T-helper 1 cell treated with Interleukin-12 subunit alpha and Interleukin-12 subunit beta and Interleukin-4 antibody, amounts not matched to agents 30 ng/mL and 1 ng/mL, for 36 hours (primary cell): ENCODE measurements around the gene THBS1. TPM values are rescaled to one million over a fixed set of nuclear protein-coding genes. Genes with fewer than 3 reads are reported as not detected.

Experiments
- intact Hi-C: fragments of 100-400 bp; cut with micrococcal nuclease; formaldehyde crosslinking; loops from one replicate; pipeline ENCODE4 v1.15.1; 2024
- total RNA-seq: library from RNA; stranded (reverse); gene quantifications from 2 replicates; pipeline ENCODE4 v1.2.3, GENCODE V29; 2022

Gene THBS1
- total RNA-seq, 1 donor from 2014 or later: 3.1 TPM

DNA sequence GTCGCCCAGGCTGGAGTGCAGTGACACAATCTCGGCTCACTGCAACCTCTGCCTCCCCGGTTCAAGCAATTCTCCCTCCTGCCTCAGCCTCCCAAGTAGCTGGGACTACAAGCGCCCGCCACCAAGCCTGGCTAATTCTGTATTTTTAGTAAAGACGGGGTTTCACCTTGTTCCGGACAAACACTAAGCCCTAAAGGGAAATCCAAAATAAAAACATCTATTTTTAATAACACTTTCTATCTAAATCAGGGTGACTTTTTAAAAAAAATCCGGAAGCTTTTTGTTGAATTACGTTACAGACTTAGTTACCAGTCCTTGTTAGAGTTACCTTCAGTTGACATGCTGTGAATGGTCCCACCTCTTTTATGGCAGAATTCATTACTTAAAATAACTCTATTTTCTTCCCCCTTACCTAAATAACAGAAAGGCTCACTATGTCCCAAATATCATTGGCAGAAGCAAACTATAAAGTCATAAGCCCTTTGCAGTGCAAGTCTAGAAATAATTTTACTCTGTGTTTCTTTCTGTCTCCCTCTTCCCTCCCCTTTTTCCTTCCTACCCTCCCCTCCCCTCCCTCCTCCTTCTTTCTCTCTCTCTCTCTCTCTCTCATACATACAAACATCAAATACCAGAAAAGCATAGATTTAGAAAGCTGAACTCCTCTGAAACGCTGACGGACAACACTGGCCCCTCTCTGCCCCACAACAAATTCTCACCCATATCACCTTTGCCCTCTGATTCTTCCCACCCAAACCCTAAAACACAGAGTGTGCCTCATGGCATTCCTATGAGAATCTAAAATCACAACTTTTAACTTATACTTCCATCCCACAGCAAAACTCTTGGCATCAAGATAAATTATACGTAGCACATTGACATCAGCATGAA, 18.3 kb downstream of the THBS1 start:
- intact Hi-C loops: no loop called here

DNA sequence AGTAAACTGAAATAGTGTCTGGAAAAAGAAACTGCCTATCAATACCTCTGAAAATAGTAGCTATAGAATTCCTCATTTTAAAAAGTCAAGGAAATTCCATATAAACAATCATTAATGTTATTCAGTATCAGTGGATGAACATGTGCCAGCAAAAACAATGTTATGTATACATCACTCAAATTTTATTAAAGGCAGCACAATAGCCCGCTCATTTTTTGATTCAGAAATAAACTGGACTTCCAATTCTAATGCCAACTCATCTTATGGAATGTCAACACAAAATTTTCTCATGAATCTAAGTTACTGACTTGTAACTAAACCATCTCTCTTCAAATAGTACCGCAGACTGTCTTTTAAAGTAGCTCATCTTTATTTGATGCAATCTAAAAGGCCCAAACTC, 19.0 kb downstream of the THBS1 start:
- intact Hi-C loops: no loop called here

DNA sequence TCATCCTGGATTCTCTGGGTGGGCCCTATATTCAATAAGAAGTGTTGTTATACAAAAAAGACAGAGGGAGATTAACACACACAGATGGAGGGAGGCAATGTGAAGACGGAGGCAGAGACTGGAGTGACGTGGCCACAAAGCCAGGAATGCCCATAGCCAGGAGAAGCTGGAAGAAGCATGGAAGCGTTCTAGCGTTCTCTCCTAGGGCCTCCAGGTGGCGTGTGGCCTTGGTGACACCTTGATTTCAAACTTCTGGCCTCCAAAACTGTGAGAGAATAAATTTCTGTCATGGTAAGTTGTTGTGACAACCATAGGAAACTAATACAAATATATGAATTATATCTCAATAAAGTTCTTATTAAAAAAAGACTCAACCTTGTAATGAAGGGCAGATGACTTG, 21.3 kb downstream of the THBS1 start:
- intact Hi-C loops: no loop called here

DNA sequence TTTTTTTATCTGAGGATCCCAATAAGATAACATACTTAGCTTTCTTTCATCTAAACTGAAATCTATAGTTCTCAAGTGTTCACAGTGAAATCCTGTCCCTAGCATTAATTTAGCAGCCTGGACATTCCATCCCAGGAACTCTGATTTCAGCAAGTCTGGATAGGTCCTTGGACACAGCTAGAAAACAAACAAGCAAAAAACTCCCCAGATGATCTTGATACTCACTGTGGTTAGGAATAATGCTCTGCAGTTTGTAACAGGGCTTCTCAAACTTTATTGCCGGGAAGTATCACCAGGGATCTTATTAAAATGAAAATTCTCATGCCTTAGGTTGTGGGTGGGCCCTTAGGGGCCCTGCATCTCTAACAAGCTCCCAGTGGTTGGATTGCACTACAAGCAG, 24.3 kb downstream of the THBS1 start:
- intact Hi-C loops: no loop called here

DNA sequence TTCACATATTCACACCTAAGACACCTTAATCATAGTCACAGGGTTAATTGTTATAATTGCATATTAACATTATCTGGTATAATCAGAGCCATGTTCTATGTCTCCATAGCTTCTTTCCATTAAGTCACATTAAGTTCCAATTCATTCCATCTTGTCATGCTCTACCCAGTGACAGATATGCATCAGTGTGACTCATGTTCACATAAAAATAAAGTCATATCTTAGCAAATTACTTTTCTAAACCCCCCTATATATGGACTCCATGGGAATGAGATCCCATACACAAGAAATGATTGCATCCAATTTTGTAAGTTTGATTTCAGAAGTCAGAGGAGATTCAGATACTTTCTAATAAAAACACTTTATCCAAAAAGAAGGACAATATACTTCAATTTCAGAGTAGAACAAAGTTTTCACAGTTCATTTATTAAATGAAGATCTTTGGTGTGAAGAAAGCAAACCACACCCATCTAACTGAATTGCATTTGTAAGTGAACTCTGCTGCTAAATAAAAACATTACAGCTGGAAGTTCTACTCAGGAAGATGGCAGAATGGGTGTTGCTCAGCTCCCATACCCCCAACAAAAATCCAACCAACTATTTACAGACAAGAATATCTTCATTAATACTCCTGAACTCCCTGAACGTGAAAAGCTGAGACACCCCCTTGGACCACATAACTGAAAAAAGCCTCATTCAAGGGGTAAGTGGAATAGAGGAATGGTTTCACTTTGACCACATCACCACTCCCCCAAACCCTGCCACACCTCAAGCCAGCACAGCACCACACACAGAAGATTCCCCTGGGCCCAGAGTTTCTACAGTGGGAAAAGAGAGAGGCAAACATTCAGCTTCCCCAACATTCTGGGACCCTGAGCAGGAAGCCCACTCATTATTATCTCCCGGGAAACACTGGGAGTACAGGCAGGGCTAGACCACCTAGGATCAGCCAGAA, 27.6 kb downstream of the THBS1 start:
- intact Hi-C loops: no loop called here

DNA sequence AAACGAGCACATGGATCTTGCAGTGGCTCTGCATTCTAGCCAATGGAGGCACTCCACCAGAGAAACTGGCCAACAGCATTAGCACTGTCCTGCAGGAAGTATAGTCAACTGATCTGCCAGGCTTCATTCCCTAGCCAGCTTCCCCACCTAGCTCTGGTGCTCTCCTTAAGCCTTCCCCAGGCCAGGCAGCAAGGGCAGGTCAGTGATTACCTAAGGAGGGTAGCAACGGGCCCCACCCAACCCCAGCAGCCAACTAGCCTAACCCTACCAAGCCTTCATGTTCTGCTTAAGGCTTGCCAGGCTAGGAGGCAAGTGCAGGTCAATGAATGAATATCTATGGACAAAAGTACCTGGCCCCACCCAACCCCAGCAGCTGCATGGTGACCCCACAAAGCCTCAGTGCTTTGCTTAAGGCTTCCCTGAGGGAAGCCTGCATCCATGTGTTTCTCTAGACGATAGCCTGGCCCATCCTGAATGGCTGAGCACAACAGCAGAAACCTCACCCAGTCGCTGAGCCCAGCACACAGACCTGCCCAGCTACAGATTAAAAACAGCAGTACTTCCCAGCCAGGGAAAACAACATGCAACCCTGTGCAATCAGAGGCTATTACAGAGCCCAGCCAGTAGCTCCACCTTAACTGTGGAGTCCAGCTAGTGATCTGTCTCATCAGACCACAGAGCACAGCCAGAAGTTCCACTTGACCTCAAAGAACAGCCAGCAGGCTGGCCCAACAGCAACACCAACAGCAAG, 28.5 kb downstream of the THBS1 start:
- intact Hi-C loops: no loop called here

DNA sequence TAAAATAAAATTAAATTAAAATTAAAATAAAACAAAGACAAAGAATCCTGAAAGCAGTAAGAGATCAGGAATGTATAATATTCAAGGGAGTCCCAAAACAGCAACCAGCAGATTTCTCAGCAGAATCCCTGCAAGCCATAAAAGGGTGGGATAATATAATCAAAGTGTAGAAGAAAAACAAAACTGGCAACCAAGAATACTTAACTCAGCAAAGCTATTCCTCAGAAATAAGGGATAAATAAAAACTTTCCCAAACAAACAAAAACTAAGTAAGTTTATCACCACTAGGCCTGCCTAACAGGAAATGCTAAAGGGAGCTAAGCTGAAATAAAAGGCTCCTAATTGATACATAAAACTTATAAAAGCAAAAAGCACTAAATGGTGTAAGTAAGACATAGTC, 29.8 kb downstream of the THBS1 start:
- intact Hi-C loops: no loop called here

DNA sequence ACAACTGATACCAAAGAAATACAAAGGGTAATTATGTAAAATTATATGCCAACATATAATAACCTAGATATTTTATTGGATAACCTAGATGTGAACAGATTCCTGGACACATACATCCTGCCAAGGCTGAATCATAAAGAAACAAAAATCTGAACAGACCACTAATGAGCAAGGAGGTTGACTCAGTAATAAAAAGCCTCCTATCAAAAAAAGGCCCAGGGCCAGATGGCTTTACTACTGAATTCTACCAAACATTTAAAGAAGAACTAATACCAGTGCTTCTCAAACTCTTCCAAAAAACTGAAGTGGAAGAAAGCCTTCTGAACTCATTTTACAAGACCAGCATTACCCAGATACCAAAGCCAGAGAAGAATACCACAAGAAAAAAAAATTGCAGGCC, 32.4 kb downstream of the THBS1 start:
- intact Hi-C loops: no loop called here

DNA sequence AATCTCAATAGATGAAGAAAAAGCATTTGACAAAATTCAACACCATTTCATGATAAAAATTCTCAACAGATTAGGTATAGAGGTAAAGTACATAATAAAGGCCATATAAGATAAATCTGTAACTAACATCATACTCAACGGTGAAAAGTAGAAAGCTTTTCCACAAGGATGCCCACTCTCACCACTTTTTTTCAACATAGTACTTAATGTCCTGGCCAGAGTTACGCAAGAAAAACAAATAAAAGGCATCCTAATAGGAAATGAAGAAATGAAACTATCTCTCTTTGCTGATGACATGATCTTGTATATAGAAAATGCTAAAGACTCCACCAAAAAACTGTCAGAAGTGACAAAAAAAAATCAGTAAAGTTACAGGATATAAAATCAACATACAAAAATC, 33.0 kb downstream of the THBS1 start:
- intact Hi-C loops: no loop called here

DNA sequence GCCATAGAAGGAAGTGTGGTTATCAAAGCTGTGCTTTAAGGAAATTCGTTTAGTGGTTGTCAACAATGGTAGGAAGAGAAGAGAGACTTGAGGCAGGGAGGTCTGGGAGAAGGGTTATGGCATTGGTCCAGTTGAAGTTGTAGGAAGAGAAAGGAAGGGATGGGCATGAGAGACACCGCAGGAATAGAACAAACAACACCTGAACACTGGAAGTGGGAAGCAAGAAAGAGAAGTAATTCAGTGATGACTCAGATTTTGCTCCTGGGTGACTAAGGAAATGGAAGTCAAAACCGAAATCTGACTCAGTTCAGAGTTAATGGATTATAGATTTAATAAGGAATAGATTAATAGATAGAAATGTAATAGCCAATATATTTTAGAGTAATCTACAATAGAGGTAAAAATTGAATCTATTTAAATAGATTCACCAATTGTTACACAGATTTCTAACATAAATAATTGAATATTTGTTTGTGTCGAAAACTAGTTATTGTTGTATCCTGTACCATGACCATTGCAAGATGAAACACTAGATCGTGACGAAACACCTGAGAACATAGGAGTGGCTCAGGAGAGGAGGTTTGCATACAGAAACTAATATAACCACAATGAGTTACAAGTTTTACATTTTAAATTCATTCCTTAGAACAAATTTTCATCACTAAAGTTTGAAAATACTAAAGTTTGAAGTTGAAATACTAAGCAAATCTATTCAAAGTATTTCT, 36.0 kb downstream of the THBS1 start:
- intact Hi-C loops: no loop called here

DNA sequence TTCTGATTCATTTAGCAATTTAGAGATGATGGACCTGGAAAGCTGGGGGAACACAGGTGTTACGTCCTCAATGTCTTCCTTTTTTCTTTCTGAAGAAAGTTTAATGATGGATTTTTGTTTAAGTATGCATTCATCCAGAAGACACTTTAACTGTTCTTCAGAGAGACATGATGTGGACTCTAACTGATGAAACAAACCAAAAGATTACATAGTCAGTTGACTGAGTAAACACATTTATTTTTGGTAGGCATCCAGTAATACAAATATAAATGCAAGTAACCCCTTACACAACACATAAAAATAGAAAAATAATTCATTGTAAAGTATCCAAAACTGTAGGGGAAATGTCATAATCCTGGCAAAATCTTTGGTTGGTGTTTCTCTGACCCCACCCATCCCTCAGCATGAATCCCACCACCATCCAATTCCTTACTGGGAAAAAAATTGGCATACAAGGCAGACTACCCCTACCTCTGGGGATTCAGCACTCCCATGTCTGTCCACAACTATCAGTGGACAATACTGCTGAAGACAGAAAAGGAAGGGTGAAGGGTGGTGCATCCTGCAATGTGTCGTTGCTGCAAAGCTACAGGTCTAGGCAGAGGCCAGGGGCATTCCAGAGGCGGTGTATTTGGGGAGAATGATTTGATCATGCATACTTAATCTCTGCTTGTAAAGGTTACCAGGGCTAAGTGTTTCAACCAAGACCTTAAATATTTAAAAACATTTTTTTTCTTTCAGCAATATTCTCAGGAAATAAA, 37.4 kb downstream of the THBS1 start:
- intact Hi-C loops: no loop called here

DNA sequence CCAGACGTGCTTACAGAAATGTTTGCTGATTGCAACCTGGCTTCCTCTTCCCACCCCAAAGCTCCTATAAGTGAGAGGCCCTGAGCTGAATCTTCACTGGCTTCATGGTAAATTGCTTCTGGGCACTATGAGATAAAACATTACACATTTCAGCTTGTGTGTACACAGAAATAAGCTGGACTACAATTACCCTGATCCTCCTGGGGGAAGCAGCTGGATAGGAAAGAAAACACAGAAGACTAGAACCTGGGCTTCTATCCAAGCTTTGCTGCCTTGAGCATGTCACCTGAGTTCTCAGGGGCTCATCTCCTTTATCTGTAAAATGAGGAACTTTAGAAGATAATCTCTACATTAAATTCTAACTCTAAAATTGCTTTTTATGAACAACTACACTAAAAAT, 40.3 kb downstream of the THBS1 start:
- intact Hi-C loops: loop anchor here (5.0 to 10.0 kb wide), 3 partner anchors 424 to 934 kb away; partner anchors contain the start of gene BMF

DNA sequence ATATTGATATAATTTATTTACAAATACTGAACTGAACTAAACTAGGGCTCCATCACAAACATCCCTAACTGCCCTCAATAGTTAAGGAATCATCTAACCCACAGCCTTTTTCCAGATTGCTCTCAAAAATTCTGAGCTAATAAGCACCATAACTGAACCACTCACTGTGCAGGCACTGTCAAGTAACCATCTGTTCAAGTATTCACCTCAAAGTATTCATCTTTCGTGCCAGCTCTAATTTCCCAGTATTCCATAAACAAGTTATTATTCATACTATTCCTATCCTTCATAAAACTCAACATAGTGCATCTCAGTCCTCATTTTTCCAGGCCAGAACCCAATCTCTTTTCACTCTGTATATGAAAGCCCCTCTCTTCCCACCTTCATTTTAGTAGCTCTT, 41.1 kb downstream of the THBS1 start:
- intact Hi-C loops: loop anchor here (5.0 to 10.0 kb wide), 3 partner anchors 423 to 935 kb away; partner anchors contain the start of gene BMF

DNA sequence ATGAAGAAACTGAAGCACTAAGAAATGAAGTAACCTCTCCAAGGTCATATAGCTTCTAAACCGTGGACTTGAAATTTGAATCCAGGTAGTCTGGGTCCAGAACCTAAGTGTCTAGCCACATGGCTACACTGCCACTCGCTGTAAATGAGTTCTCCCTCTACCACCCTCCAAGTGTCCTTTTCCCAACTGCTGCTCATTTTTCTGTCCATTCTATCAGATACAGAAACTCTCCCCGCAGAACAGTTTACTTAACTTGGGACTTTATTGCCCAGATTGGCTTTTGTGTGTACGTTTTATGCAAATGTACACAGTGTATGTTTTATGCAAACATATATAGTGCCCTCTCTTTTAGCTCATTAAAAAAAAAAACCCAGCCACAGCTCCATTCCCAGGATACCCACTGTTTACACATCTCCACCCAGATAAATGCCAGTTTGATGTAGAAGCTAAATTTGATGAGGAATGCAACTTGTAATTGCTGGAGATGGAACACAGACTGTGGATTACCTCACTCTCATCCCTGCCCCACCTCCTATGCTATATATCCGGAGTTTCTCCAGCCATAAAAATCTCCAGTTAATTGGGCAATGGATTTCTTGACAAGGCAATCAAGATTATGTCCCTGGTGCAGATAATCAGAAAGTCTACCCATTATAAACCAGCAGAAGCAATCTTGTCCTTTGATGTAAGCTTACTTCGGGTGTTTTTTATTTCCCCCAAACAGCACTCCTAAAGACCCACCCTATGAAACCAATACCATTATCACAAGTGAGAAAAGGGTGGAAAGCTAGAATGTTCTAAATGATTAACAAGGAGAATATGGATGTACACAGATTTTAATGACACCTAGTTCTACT, 42.0 kb downstream of the THBS1 start:
- intact Hi-C loops: loop anchor here (1.0 to 10.0 kb wide), 6 partner anchors 8 to 1063 kb away; partner anchors contain the start of gene BMF

DNA sequence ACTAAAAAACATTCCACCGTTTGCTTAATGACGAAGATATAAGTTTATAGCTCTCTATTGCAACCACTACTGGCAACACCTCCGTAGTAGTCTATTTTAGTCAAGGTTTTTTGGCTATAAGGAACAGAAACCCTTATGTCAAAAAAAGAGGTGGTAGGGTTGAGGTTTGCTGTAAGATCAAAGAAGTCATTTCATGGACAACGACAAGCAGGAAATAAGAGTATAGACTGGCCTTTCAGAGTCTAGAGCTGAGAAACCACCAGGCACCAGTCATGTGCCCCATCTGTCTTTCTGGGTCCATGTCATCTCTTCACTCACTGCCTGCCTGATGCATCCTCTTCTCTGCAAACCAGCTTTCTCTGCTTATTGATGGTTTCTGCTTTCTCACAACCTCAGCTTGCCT, 42.7 kb downstream of the THBS1 start:
- intact Hi-C loops: loop anchor here (1.0 to 10.0 kb wide), 6 partner anchors 8 to 1063 kb away; partner anchors contain the start of gene BMF

DNA sequence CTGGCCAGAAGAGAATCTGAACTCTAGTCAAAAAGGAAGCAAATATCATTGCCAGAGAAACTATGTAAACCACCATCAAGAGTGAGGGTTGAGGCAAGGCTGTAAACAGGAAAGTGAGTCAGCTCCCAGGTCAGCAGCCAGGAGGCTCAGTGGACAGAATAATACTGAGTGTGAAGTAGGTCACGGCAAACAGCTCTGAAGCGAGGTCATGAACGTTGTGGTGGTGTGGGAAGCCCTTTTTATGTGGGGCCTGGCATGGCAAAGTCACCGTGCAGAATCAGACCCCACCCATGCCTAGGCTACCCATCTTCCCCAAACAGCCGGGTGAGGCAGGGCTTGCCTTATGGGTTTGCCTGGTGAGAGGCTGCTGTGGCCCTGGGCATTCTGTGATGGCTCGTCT, 43.9 kb downstream of the THBS1 start:
- intact Hi-C loops: loop anchor here (2.0 to 10.0 kb wide), 8 partner anchors 158 to 1173 kb away; partner anchors contain the start of genes BMF, EIF2AK4, FAM98B and FSIP1

DNA sequence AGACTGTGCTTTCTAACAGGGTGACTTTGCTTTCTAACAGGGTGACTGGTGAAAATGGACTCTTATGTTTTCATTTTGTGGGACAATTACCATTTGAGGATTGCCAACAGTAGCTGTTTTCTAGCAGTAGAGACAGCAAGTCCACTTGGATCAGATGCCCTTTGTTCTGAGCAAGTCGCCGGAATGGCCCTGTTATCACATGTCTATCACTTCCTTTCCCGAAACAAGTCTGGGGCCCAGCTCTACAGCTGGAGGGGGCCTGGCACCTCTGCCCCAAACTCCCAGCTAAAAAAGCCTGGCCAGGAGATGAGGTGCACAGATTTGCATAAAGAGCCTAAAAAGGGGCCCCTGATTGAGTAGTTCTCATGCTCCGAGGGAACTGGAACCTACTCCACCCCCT, 44.6 kb downstream of the THBS1 start:
- intact Hi-C loops: loop anchor here (2.0 to 10.0 kb wide), 7 partner anchors 157 to 1173 kb away; partner anchors contain the start of genes BMF, EIF2AK4, FAM98B and FSIP1

DNA sequence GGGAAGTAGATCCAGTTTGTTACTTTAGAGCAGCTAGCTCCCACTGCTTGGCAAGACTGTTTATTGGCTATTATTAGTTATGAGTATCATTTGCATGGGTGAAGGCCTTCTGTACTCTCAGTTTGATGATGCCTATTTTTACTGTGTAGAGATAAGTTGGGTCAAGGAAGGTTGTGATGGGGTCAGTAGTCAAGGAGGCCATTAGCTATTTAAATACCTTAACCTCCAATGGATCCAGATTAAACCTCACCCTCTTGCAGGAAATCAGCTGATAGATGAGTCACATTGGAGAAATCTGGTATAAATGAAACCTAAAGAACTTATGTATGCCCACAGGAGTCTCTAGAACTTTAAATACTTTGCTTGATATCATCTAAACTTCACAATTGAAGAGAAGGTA, 45.0 kb downstream of the THBS1 start:
- intact Hi-C loops: loop anchor here (2.0 to 10.0 kb wide), 7 partner anchors 157 to 1174 kb away; partner anchors contain the start of genes BMF, EIF2AK4, FAM98B and FSIP1
